Measurements from ENCODE around the gene MPV17L2. TPM values are rescaled to one million over a fixed set of nuclear protein-coding genes. Genes with fewer than 3 reads are reported as not detected.
A peak's percentile ranks its signal among the peaks of the same experiment; 100 is the strongest.

MPV17L2 gene
- total and polyA plus RNA-seq, 2 experiments from 2014 or later, result 38.7 to 81.3 TPM

DNA sequence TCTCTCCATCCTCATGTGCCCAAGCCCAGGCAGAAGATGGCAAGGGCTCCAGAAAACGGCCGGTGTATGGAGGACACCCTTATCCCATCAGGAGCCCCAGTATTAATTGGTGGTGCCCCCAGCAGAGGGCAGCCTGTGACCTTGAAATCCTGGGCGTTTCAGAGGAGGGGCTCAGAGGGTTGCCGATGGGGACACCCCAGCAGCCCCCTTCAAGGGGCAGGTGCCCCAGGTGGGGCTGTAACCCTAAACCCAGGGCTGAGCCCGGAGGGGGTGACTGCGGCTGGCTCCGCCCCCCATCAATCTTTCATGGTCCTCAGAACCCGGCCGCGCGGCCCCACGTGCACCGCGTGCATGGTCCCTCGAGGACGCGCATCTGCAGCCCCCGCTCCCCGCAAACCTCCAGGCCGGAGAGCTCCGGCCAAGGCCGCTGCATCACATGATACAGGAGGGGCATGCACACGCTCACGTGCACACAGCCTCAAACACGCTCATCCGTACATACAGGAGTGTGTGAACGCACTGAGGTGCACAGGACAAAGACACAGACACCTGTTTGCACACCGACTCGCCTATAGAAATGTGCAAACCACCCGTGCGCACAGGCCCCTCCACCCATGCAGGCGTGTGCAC, 9.9 kb downstream of the MPV17L2 start:
- no peaks in the 10 kb centered on the region for H3K9me3 Mint-ChIP-seq
- peak overlapping the region; percentile 90 for H3K4me3 ChIP-seq
- peak overlapping the region; percentile 97 for H3K4me3 Mint-ChIP-seq
- 0 out of 2 replicates have a peak, but pooled peaks cover 6% of the 10 kb centered on the region for H3K79me2 ChIP-seq (replicated peaks; ENCODE audit: insufficient read depth)
- peaks cover 16% of the 10 kb centered on the region for H3K27me3 Mint-ChIP-seq (ENCODE audit: insufficient read depth, low read depth, poor library complexity)
- no peaks in the 10 kb centered on the region for H3K9me2 ChIP-seq (ENCODE audit: insufficient read depth)
- peaks cover 34% of the 10 kb centered on the region for H3K36me3 Mint-ChIP-seq (ENCODE audit: low read depth)
- peak overlapping the region; percentile 76 for H2AFZ ChIP-seq
- peaks cover 17% of the 10 kb centered on the region for H3K4me1 Mint-ChIP-seq
- H3F3A ChIP-seq (replicated peaks; ENCODE audit: low read depth), result peaks cover 31% of the 10 kb centered on the region
- peaks cover 5% of the 10 kb centered on the region for H4K20me1 ChIP-seq (replicated peaks; ENCODE audit: insufficient read depth)
- ATAC-seq (peak; percentile 24), DNase-seq (ENCODE audit: low spot score) (peak; percentile 84)
- TF ChIP-seq, protein P1, sequence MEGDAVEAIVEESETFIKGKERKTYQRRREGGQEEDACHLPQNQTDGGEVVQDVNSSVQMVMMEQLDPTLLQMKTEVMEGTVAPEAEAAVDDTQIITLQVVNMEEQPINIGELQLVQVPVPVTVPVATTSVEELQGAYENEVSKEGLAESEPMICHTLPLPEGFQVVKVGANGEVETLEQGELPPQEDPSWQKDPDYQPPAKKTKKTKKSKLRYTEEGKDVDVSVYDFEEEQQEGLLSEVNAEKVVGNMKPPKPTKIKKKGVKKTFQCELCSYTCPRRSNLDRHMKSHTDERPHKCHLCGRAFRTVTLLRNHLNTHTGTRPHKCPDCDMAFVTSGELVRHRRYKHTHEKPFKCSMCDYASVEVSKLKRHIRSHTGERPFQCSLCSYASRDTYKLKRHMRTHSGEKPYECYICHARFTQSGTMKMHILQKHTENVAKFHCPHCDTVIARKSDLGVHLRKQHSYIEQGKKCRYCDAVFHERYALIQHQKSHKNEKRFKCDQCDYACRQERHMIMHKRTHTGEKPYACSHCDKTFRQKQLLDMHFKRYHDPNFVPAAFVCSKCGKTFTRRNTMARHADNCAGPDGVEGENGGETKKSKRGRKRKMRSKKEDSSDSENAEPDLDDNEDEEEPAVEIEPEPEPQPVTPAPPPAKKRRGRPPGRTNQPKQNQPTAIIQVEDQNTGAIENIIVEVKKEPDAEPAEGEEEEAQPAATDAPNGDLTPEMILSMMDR (conservative IDR thresholded peaks at IDR 0.05; ENCODE audit: low read depth in 2 of 2), result peak; percentile 48 to 76
- TF ChIP-seq EZH2 (IDR thresholded peaks at IDR 0.05; ENCODE audit: low read depth, unreplicated experiment) (no peak), NANOG (IDR thresholded peaks at IDR 0.05; ENCODE audit: borderline replicate concordance) (no peak), POLR2AphosphoS5 (IDR thresholded peaks at IDR 0.05; ENCODE audit: low read depth) (peak; percentile 17; the same call in 1 of the 2 replicates)
- H3K27ac Mint-ChIP-seq, result peak overlapping the region; percentile 96; the same call in 1 of the 2 replicates
- H3K27me3 ChIP-seq (ENCODE audit: insufficient read depth), result no peaks in the 10 kb centered on the region
- no peak overlapping the region for H3K27ac ChIP-seq (ENCODE audit: low read depth)
- H3K4me1 ChIP-seq (ENCODE audit: insufficient read depth), result peaks cover 11% of the 10 kb centered on the region
- peak overlapping the region; percentile 94 for H3K4me2 ChIP-seq
- H3K36me3 ChIP-seq (ENCODE audit: insufficient read depth), result peaks cover 11% of the 10 kb centered on the region; the same call in 1 of the 2 replicates

DNA sequence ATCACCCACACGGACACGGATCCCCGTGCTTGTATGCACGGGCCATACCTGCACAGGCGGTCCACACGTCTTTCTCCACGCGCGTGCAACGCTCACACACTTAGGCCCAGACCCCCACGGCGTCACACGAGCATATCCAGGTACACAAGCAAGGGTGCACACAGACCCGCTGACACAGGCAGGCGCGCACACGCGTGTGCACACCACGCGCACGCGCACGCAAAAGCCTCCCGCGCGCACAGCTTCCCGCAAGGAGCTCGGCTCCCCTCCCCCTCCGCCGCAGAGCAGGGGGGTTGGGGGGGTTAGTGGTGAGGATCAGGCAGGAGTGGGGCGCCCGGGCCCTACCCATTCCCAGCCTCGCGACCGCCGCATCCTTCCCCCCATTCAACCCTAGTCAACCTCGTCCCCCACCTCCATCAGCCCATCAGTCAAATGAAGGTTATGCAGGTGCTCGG, 10.4 kb downstream of the MPV17L2 start:
- Mint-ChIP-seq H3K4me1 (peaks cover 20% of the 10 kb centered on the region), H3K4me3 (peak overlapping the region; percentile 97), H3K27ac (peak overlapping the region; percentile 96), H3K9me3 (no peaks in the 10 kb centered on the region), H3K27me3 (ENCODE audit: insufficient read depth, low read depth, poor library complexity) (peaks cover 17% of the 10 kb centered on the region), H3K36me3 (ENCODE audit: low read depth) (peaks cover 28% of the 10 kb centered on the region)
- H3K27ac ChIP-seq (ENCODE audit: low read depth), result no peak overlapping the region
- 0 out of 2 replicates have a peak, but pooled peaks cover 6% of the 10 kb centered on the region for H3K79me2 ChIP-seq (replicated peaks; ENCODE audit: insufficient read depth)
- H3K4me3 ChIP-seq, result peak overlapping the region; percentile 90
- H3K9me2 ChIP-seq (ENCODE audit: insufficient read depth), result no peaks in the 10 kb centered on the region
- H3K27me3 ChIP-seq (ENCODE audit: insufficient read depth), result no peaks in the 10 kb centered on the region
- H3K4me2 ChIP-seq, result peak overlapping the region; percentile 94
- H3K36me3 ChIP-seq (ENCODE audit: insufficient read depth), result peaks cover 11% of the 10 kb centered on the region; the same call in 1 of the 2 replicates
- H4K20me1 ChIP-seq (replicated peaks; ENCODE audit: insufficient read depth), result peaks cover 5% of the 10 kb centered on the region
- peak overlapping the region; percentile 76; the same call in 1 of the 2 replicates for H2AFZ ChIP-seq
- DNase-seq (ENCODE audit: low spot score), result no peak
- peak; percentile 14 for ATAC-seq
- H3K4me1 ChIP-seq (ENCODE audit: insufficient read depth), result peaks cover 11% of the 10 kb centered on the region
- H3F3A ChIP-seq (replicated peaks; ENCODE audit: low read depth), result peaks cover 31% of the 10 kb centered on the region
- TF ChIP-seq POLR2AphosphoS5 (IDR thresholded peaks at IDR 0.05; ENCODE audit: low read depth) (no peak), CREB1 (CRISPR knock-in tag; IDR thresholded peaks at IDR 0.05; ENCODE audit: low read depth) (no peak), JUNB (IDR thresholded peaks at IDR 0.05; ENCODE audit: unreplicated experiment) (no peak), NANOG (IDR thresholded peaks at IDR 0.05; ENCODE audit: borderline replicate concordance) (no peak)
- TF ChIP-seq, protein P2, sequence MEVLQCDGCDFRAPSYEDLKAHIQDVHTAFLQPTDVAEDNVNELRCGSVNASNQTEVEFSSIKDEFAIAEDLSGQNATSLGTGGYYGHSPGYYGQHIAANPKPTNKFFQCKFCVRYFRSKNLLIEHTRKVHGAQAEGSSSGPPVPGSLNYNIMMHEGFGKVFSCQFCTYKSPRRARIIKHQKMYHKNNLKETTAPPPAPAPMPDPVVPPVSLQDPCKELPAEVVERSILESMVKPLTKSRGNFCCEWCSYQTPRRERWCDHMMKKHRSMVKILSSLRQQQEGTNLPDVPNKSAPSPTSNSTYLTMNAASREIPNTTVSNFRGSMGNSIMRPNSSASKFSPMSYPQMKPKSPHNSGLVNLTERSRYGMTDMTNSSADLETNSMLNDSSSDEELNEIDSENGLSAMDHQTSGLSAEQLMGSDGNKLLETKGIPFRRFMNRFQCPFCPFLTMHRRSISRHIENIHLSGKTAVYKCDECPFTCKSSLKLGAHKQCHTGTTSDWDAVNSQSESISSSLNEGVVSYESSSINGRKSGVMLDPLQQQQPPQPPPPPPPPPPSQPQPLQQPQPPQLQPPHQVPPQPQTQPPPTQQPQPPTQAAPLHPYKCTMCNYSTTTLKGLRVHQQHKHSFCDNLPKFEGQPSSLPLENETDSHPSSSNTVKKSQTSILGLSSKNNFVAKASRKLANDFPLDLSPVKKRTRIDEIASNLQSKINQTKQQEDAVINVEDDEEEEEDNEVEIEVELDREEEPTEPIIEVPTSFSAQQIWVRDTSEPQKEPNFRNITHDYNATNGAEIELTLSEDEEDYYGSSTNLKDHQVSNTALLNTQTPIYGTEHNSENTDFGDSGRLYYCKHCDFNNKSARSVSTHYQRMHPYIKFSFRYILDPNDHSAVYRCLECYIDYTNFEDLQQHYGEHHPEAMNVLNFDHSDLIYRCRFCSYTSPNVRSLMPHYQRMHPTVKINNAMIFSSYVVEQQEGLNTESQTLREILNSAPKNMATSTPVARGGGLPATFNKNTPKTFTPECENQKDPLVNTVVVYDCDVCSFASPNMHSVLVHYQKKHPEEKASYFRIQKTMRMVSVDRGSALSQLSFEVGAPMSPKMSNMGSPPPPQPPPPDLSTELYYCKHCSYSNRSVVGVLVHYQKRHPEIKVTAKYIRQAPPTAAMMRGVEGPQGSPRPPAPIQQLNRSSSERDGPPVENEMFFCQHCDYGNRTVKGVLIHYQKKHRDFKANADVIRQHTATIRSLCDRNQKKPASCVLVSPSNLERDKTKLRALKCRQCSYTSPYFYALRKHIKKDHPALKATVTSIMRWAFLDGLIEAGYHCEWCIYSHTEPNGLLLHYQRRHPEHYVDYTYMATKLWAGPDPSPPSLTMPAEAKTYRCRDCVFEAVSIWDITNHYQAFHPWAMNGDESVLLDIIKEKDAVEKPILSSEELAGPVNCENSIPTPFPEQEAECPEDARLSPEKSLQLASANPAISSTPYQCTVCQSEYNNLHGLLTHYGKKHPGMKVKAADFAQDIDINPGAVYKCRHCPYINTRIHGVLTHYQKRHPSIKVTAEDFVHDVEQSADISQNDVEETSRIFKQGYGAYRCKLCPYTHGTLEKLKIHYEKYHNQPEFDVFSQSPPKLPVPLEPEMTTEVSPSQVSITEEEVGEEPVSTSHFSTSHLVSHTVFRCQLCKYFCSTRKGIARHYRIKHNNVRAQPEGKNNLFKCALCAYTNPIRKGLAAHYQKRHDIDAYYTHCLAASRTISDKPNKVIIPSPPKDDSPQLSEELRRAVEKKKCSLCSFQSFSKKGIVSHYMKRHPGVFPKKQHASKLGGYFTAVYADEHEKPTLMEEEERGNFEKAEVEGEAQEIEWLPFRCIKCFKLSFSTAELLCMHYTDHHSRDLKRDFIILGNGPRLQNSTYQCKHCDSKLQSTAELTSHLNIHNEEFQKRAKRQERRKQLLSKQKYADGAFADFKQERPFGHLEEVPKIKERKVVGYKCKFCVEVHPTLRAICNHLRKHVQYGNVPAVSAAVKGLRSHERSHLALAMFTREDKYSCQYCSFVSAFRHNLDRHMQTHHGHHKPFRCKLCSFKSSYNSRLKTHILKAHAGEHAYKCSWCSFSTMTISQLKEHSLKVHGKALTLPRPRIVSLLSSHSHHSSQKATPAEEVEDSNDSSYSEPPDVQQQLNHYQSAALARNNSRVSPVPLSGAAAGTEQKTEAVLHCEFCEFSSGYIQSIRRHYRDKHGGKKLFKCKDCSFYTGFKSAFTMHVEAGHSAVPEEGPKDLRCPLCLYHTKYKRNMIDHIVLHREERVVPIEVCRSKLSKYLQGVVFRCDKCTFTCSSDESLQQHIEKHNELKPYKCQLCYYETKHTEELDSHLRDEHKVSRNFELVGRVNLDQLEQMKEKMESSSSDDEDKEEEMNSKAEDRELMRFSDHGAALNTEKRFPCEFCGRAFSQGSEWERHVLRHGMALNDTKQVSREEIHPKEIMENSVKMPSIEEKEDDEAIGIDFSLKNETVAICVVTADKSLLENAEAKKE (CRISPR knock-in tag; IDR thresholded peaks at IDR 0.05), result no peak
- TF ChIP-seq, protein P1 (conservative IDR thresholded peaks at IDR 0.05; ENCODE audit: low read depth in 2 of 2), result no peak

Measured in GM23338 (cell line).